Adrenal gland (tissue), 5 donors: ENCODE measurements around the gene HMOX2.

ENCODE experiments used
- CTCF ChIP-seq, 6 experiments: fragments of 450-650 bp in 4 of 6; fragments of 200-600 bp in 2 of 6; sonication (generic) in 1 of 6; IDR thresholded peaks; 1 replicate in 5 of 6; 2 replicates in 1 of 6; pipeline versions ENCODE4 v1.5.1 to v1.8.0; 2016 to 2021; ENCODE audit warnings: antibody characterized with exemption in 6 of 6, mild to moderate bottlenecking in 2 of 6, moderate library complexity in 1 of 6
- POLR2A ChIP-seq, 2 donors: fragments of 450-650 bp; IDR thresholded peaks; one replicate each; pipeline ENCODE4 v1.6.1; 2017; ENCODE audit warnings: antibody characterized with exemption in 2 of 2, mild to moderate bottlenecking in 2 of 2, moderate library complexity in 1 of 2
- donor health status: DM: no; HTN: no; CAD: no.

DNA sequence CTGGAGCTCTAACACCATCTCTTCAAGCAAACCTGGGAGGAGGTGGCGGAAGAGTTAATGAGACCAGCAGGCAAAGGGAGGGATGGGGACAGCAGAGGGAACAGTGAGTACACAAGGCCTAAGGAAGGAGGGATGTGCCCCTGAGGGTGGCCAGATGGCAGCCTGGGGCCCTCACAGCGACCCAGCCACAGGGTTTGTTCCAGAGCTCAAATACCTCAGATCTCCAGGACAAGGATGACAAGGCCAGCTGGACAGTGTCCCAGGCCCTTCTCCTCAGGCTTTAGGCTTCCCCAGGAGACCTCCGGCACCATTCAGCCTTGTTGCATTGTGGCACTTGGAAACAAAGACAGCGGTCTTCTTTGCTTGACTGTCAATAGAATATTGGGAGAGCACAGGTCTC lies 47.5 kb downstream of the HMOX2 start:
- TF ChIP-seq POLR2A (IDR thresholded peaks at IDR 0.05) (no peak), CTCF (IDR thresholded peaks at IDR 0.05) (no peak)
